Activated CD4-positive, alpha-beta memory T cell treated with anti-CD3 and anti-CD28 coated beads for 36 hours (primary cell): Measurements from ENCODE around the gene NUP37. TPM values are rescaled to one million over a fixed set of nuclear protein-coding genes. Genes with fewer than 3 reads are reported as not detected.
"Not testable (repeated sequence)": the region's sequence is repeated elsewhere in the genome, so short reads cannot be mapped to it uniquely, and the experiment has no call there.

ENCODE experiments used
- CTCF ChIA-PET: fragments of 350-600 bp; sonication (Branson Sonifier 250); formaldehyde crosslinking; loops from one replicate; lab custom pipeline; 2021; ENCODE audit warnings: antibody characterized with exemption, inconsistent platforms; lab: Charles Lee
- POLR2A ChIA-PET: fragments of 350-600 bp; sonication (Branson Sonifier 250); formaldehyde crosslinking; loops from one replicate; lab custom pipeline; 2021; ENCODE audit warnings: antibody characterized with exemption; lab: Charles Lee
- DNase-seq: peaks from one replicate; pipeline ENCODE4 v3.0.0-alpha.2; 2020
- H3K27ac Mint-ChIP-seq: one replicate; pipeline ENCODE4 v1.8.0; 2021; ENCODE audit warnings: mixed read lengths
- H3K27me3 Mint-ChIP-seq: one replicate; pipeline ENCODE4 v1.8.0; 2021; ENCODE audit warnings: mixed read lengths
- H3K36me3 Mint-ChIP-seq: one replicate; pipeline ENCODE4 v1.8.0; 2021; ENCODE audit warnings: mixed read lengths
- H3K4me1 Mint-ChIP-seq: one replicate; pipeline ENCODE4 v1.8.0; 2021; ENCODE audit warnings: low read depth, mixed read lengths
- H3K4me3 Mint-ChIP-seq: one replicate; pipeline ENCODE4 v1.8.0; 2021; ENCODE audit warnings: mild to moderate bottlenecking, mixed read lengths
- H3K9me3 Mint-ChIP-seq: one replicate; pipeline ENCODE4 v1.8.0; 2021; ENCODE audit warnings: mixed read lengths
- intact Hi-C: fragments of 100-400 bp; cut with micrococcal nuclease; formaldehyde crosslinking; loops from one replicate; pipeline ENCODE4 v1.15.1; 2023
- total RNA-seq, 2 experiments: library from RNA; stranded (reverse); gene quantifications; one replicate each; pipeline ENCODE4 v1.2.3, GENCODE V29; 2021

Gene NUP37
- total RNA-seq, 2 experiments from 2014 or later, result 86.8 to 89.5 TPM

DNA sequence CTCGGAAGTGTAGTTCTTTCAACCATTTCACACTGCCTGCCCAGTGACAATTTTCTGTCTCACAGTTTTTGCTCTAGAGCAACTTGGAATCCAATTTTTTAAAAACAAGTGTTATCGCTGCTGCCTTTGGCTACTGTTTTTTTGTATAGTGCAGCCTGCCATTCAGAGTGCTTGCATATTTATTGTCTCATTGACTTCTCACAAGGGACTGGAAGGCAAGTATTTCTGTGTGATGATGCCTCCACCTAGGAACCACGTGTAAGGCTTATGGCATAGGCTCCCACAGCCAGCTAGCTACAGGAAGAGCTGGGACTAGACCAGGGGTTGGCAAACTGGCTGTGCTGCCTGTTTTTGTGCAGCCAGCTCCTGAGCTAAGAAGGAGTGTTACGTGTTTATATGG lies 972 bp upstream of the NUP37 start:
- DNase-seq, result no peak
- Mint-ChIP-seq H3K4me3 (peak overlapping the region; percentile 87), H3K27ac (peak overlapping the region; percentile 82), H3K36me3 (peaks cover 19% of the 10 kb centered on the region), H3K4me1 (peaks cover 19% of the 10 kb centered on the region), H3K9me3 (no peaks in the 10 kb centered on the region), H3K27me3 (no peaks in the 10 kb centered on the region)
- ChIA-PET POLR2A (interaction anchor here (1.2 to 2.0 kb wide), 3 partner anchors 28 to 61 kb away, joined by 3 to 9 read pairs (median 4); partner anchors contain the start of gene WASHC3), CTCF (interaction anchor here (0.7 to 1.0 kb wide), 2 partner anchors 49 to 431 kb away, joined by 3 read pairs; no protein-coding TSS in a partner anchor)
- intact Hi-C loops, result loop anchor here (1.0 to 5.0 kb wide), 6 partner anchors 47 to 424 kb away; partner anchors contain the start of genes CHPT1 and DRAM1

DNA sequence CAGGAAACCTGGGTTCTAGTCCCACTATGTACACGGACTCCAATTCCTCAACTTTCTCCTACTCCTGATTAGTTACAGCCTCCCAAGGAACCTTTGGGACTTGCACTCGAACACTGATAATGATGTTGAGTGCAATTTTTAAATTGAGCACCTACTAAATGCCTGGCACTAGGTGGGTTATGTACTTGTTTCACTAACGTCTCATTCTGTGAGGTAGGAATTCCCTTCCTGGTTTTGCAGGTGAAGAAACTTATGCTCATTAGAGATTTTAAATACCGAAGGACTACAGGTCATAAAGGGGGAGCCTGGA lies 605 bp upstream of the NUP37 start:
- Mint-ChIP-seq H3K4me1 (peaks cover 19% of the 10 kb centered on the region), H3K9me3 (no peaks in the 10 kb centered on the region), H3K27me3 (no peaks in the 10 kb centered on the region), H3K36me3 (peaks cover 20% of the 10 kb centered on the region), H3K4me3 (peak overlapping the region; percentile 87), H3K27ac (peak overlapping the region; percentile 82)
- intact Hi-C loops, result loop anchor here (1.0 to 5.0 kb wide), 6 partner anchors 48 to 423 kb away; partner anchors contain the start of genes CHPT1 and DRAM1
- ChIA-PET POLR2A (interaction anchor here (1.2 to 2.0 kb wide), 3 partner anchors 29 to 61 kb away, joined by 3 to 9 read pairs (median 4); partner anchors contain the start of gene WASHC3), CTCF (interaction anchor here (0.7 to 1.0 kb wide), 2 partner anchors 49 to 431 kb away, joined by 3 read pairs; no protein-coding TSS in a partner anchor)
- DNase-seq, result no peak

DNA sequence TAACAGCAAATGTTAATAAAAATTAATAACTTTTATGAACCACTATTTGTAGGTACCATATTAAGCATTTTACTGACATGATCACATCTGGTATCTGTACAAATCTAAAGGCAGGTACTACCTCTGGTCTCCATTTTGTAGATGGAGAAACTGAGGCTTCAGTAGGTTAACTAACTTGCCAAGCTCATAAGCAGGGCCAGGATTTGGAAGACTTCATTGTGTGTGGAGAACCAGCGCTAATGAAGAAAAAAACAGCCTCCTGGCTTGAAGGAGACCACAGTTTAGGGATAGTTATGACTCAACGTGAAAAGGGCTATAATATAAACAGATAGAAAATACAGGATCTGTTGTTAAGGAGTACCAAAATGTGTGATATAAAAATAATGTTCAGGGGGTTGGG lies 1.0 kb downstream of the NUP37 start:
- POLR2A ChIA-PET, result interaction anchor here (0.8 to 2.0 kb wide), 3 partner anchors 9 to 57 kb away, joined by 3 to 9 read pairs (median 3); partner anchors contain the start of gene WASHC3
- H3K36me3 Mint-ChIP-seq, result peaks cover 16% of the 10 kb centered on the region
- CTCF ChIA-PET, result interaction anchor here (1.0 to 1.1 kb wide), 2 partner anchors 51 to 177 kb away, joined by 3 read pairs; no protein-coding TSS in a partner anchor
- peak overlapping the region; percentile 87 for H3K4me3 Mint-ChIP-seq
- DNase-seq, result no peak
- intact Hi-C loops, result no loop called here
- H3K27me3 Mint-ChIP-seq, result no peaks in the 10 kb centered on the region
- no peak overlapping the region for H3K27ac Mint-ChIP-seq
- H3K4me1 Mint-ChIP-seq, result peaks cover 19% of the 10 kb centered on the region
- no peaks in the 10 kb centered on the region for H3K9me3 Mint-ChIP-seq

DNA sequence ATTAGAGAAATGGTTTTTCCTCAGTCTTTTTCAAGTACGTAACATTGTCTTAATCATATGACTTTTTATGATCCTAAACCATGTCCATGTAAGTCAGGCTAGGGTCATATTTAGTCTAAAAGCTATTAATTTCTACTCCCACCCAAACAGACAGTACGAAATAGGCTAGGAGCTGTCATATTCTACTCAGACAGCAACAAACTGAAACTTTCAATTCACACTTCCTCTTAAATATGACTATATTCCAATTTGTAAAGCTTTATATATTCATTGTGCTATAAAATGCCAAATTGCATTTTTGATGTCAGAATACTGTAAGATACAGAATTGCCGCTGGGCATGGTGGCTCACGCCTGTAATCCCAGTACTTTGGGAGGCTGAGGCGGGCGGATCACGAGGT lies 3.5 kb downstream of the NUP37 start:
- Mint-ChIP-seq H3K36me3 (peaks cover 25% of the 10 kb centered on the region), H3K4me1 (peaks cover 13% of the 10 kb centered on the region), H3K4me3 (no peak overlapping the region), H3K9me3 (no peaks in the 10 kb centered on the region), H3K27ac (no peak overlapping the region), H3K27me3 (no peaks in the 10 kb centered on the region)
- POLR2A ChIA-PET, result no interaction called here
- intact Hi-C loops, result no loop called here
- no peak for DNase-seq
- CTCF ChIA-PET, result no interaction called here

DNA sequence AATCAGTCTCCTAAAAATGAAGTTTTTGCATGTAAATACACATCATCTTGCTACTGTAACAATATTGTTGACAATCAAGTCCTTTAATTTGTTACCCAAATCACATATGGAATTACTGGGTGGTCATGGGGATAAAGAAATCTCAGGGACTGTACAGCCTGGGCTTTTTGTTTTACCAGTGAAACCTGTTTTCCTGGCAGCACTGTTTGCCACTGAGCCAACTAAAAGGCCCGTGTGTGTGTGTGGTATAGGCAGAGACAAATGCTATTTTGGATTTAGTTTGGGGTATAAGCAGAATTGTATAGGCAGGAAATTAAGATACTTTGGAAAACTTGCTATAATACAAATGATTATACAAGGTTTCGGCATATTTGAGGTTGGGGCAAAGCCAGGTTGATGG lies 5.7 kb downstream of the NUP37 start:
- ChIA-PET POLR2A (no interaction called here), CTCF (no interaction called here)
- Mint-ChIP-seq H3K9me3 (no peaks in the 10 kb centered on the region), H3K27me3 (no peaks in the 10 kb centered on the region), H3K4me3 (no peak overlapping the region), H3K4me1 (peaks cover 7% of the 10 kb centered on the region), H3K27ac (no peak overlapping the region), H3K36me3 (peaks cover 37% of the 10 kb centered on the region)
- intact Hi-C loops, result no loop called here
- no peak for DNase-seq

DNA sequence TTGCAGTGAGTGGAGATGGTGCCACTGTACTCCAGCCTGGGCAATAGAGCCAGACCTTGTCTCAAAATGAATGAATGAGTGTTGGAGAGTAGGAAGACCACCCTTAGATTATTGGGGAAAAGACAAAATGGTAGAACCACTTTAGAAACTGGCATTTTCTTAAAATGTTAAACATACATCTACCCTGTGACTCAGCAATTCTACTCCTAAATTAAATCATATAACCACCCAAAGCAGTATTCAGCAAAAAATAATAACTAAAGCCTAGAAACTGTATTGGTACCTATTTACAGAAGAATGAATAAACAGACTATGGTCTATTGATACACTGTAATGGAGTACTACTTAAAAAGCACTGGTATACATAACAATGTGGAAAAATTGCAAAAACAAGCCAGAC lies 9.1 kb downstream of the NUP37 start:
- ChIA-PET POLR2A (no interaction called here), CTCF (no interaction called here)
- H3K27me3 Mint-ChIP-seq, result no peaks in the 10 kb centered on the region
- no peak for DNase-seq
- no peak overlapping the region for H3K27ac Mint-ChIP-seq
- peaks cover 9% of the 10 kb centered on the region for H3K9me3 Mint-ChIP-seq
- peaks cover 6% of the 10 kb centered on the region for H3K4me1 Mint-ChIP-seq
- peaks cover 59% of the 10 kb centered on the region for H3K36me3 Mint-ChIP-seq
- intact Hi-C loops, result no loop called here
- no peak overlapping the region for H3K4me3 Mint-ChIP-seq

DNA sequence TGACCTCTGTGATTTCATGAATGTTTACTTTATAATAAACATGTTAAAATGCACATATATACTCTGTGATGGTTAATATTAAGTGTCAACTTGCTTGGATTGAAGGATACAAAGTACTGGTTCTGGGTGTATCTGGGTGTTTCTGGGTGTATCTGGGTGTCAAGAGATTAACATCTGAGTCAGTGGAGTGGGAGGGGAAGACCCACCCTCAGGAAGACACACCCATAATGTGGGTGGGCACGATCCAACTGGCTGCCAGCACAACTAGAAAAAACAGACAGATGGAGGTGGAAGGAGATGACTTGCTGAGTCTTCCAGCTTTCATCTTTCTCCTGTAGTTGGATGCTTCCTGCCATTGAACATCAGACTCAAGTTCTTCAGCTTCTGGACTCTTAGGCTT lies 11.9 kb downstream of the NUP37 start:
- Mint-ChIP-seq H3K36me3 (peaks cover 74% of the 10 kb centered on the region), H3K4me1 (peaks cover 6% of the 10 kb centered on the region), H3K27ac (no peak overlapping the region), H3K27me3 (no peaks in the 10 kb centered on the region), H3K9me3 (peaks cover 9% of the 10 kb centered on the region), H3K4me3 (no peak overlapping the region)
- DNase-seq, result no peak
- ChIA-PET CTCF (no interaction called here), POLR2A (no interaction called here)
- intact Hi-C loops, result no loop called here

DNA sequence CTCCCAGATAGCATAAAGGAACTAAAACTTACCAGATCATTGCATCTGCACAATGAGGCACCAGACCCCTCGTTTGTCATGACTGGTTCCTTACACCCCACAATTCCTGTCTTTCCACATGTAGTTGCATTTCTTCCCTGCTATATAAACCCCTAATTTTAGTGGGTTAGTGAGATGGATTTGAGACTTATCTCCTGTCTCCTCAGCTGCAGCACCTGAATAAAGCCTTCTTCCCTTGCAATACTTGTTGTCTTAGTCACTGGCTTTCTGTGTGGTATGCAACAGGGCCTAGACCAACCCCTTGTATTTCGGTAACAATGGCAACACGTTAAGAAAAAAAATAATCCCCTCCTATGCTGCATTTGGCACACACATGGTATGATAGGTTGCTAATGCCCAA lies 13.0 kb downstream of the NUP37 start:
- Mint-ChIP-seq H3K4me3 (no peak overlapping the region), H3K27ac (no peak overlapping the region), H3K9me3 (peaks cover 9% of the 10 kb centered on the region), H3K36me3 (peaks cover 74% of the 10 kb centered on the region), H3K4me1 (peaks cover 6% of the 10 kb centered on the region), H3K27me3 (no peaks in the 10 kb centered on the region)
- ChIA-PET POLR2A (no interaction called here), CTCF (no interaction called here)
- intact Hi-C loops, result no loop called here
- DNase-seq, result no peak

DNA sequence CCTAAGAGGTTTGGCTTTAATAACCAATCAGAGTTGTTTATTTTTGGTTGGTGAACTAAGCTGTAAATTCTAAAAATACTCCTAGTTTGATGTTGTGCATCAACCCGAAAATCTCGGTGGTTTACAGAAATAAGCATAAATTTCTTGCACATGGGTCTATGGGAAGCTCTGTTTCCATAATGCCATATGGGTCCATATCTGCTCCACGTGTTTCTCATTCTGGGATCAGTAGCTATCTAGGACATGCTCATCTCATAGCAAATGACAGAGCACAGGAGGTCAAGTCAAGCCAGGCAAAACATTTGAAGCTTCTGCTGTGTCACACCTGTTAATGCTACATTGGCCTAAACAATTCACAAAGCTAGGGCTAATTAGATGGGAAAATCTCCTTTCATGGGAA lies 23.1 kb downstream of the NUP37 start:
- no peak overlapping the region for H3K27ac Mint-ChIP-seq
- ChIA-PET POLR2A (no interaction called here), CTCF (interaction anchor here (1.6 kb wide), 1 partner anchor 606 kb away, joined by 6 read pairs; no protein-coding TSS in a partner anchor)
- H3K36me3 Mint-ChIP-seq, result peaks cover 20% of the 10 kb centered on the region
- no peaks in the 10 kb centered on the region for H3K27me3 Mint-ChIP-seq
- H3K4me3 Mint-ChIP-seq, result no peak overlapping the region
- no peaks in the 10 kb centered on the region for H3K9me3 Mint-ChIP-seq
- intact Hi-C loops, result loop anchor here (10.0 kb wide), 1 partner anchor 388 kb away; the partner anchor contains the start of gene IGF1
- no peak for DNase-seq
- no peaks in the 10 kb centered on the region for H3K4me1 Mint-ChIP-seq

DNA sequence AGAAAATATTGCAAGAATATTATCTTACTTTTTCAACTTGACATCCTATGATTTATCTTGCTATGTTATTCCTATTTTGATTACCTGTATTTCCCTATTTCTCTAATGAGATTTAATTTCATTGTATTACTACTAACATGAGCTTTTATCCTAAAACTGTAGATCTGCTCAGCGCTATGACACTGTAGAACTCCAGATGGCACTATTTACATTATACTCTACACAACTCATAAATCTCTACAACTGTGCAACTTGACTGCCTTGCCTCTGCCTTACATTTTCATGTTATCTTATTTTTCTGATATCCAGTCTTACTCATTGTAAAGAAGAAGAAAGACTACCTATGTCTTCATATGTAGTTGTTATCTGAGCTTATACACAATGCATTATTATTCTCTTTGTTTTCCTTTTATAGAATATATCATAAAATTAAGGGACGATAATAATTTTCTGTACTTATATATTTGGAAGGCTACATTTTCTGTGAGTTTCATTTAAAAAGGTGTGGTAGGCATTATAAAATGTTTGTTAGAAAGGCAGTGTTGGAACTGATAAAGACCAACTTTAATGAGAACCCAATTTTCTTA lies 24.1 kb downstream of the NUP37 start:
- H3K4me1 Mint-ChIP-seq, result no peaks in the 10 kb centered on the region
- no peak overlapping the region for H3K27ac Mint-ChIP-seq
- ChIA-PET CTCF (interaction anchor here (0.6 to 1.6 kb wide), 4 partner anchors 9 to 607 kb away, joined by 3 to 6 read pairs (median 4); no protein-coding TSS in a partner anchor), POLR2A (no interaction called here)
- intact Hi-C loops, result loop anchor here (10.0 kb wide), 1 partner anchor 389 kb away; the partner anchor contains the start of gene IGF1
- no peaks in the 10 kb centered on the region for H3K27me3 Mint-ChIP-seq
- H3K36me3 Mint-ChIP-seq, result peaks cover 20% of the 10 kb centered on the region
- H3K4me3 Mint-ChIP-seq, result no peak overlapping the region
- no peak for DNase-seq
- H3K9me3 Mint-ChIP-seq, result no peaks in the 10 kb centered on the region

DNA sequence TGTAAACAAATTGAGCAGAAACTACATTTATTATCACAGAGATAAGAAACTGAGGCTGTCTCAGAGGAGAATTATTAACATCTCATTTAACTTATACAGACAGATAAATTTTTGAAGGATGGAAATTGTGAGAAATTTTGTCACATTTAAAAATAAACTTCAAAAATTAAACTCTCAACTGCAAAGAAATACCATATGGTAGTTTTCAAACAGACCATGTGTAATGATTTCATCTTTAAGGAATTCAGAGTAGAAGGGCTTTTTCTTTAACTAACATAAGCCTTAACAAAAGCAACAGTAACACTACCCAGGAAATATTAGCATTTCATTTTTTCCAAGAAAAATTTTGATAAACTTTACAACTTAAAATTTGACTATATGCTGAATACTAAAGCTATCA lies 26.6 kb downstream of the NUP37 start:
- ChIA-PET CTCF (no interaction called here), POLR2A (no interaction called here)
- H3K9me3 Mint-ChIP-seq, result no peaks in the 10 kb centered on the region
- H3K36me3 Mint-ChIP-seq, result peaks cover 18% of the 10 kb centered on the region
- H3K4me1 Mint-ChIP-seq, result no peaks in the 10 kb centered on the region
- no peak overlapping the region for H3K27ac Mint-ChIP-seq
- no peaks in the 10 kb centered on the region for H3K27me3 Mint-ChIP-seq
- intact Hi-C loops, result loop anchor here (10.0 kb wide), 1 partner anchor 391 kb away; the partner anchor contains the start of gene IGF1
- H3K4me3 Mint-ChIP-seq, result no peak overlapping the region
- DNase-seq, result no peak

DNA sequence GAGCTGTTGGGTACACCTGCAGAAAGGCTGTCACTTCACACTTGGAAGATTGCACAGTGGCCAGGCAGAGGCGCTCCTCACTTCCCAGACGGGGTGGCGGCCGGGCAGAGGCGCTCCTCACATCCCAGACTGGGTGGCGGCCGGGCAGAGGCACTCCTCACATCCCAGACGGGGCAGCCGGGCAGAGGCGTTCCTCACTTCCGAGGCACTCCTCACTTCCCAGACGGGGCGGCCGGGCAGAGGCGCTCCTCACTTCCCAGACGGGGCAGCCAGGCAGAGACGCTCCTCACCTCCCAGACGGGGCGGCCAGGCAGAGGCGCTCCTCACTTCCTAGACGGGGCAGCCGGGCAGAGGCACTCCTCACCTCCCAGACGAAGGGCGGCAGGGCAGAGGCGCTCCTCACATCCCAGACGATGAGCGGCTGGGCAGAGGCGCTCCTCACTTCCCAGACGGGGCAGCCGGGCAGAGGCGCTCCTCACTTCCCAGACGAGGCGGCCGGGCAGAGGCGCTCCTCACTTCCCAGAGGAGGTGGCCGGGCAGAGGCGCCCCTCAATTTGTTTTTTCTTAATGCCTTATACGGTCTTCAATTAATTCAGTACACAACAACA lies 30.6 kb downstream of the NUP37 start:
- H3K9me3 Mint-ChIP-seq, DNase-seq, H3K27me3 Mint-ChIP-seq, H3K4me3 Mint-ChIP-seq, intact Hi-C loops, H3K27ac Mint-ChIP-seq, H3K4me1 Mint-ChIP-seq, POLR2A ChIA-PET: not testable (repeated sequence)
- CTCF ChIA-PET, result interaction anchor here (0.6 kb wide), 1 partner anchor 1896 kb away, joined by 3 read pairs; no protein-coding TSS in a partner anchor
- peaks cover 17% of the 10 kb centered on the region for H3K36me3 Mint-ChIP-seq
